Stimulated activated CD8-positive, alpha-beta memory T cell treated with anti-CD3 and anti-CD28 coated beads, Interleukin-2, amount 100 ng/mL, for 1 hour (primary cell): Measurements from ENCODE around the gene IRX3.
"Not testable (repeated sequence)": the region's sequence is repeated elsewhere in the genome, so short reads cannot be mapped to it uniquely, and the experiment has no call there.

Source experiments
- DNase-seq, 2 donors: peaks; one replicate each; pipeline ENCODE4 v3.0.0-alpha.2; 2020; ENCODE audit warnings: low read depth in 2 of 2

The IRX3 gene

DNA sequence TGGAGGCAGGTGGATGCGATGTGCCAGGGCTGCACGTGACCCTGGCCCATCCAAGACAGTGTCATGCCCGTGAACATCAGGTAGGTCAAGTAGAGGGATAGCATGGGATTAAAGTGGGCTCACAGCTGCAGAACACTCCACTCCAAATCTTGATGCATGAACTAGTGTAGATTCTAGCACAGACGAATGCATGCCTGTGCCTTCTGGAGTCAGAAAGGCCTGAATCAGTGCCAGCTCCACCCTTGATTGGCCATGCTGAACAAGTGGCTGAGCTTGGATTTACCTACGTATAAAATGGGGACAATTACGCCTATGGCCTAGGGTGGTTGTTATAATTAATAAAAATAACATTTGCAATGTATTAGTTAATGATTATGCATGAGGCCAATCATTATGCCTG lies 10.6 kb downstream of the IRX3 start:
- DNase-seq = no peak

DNA sequence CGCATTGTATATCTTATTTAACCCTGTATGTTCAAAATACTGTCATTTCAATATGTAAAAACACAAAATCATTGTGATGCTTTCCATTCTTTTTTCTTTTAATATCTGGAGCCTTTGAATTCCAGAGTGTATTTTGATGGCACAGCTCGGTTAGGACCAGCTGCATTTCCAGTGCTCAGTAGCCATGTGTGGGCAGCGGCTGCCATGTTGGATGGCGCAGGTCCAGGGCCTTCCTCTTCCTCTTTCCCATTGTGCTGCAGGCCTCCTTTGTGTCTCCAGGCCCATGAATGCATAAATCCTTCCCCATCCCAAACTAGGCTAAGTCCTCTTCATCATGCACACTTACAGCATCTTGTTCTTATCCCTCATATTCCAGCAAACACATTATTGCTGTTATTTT lies 13.0 kb downstream of the IRX3 start:
- DNase-seq = no peak

DNA sequence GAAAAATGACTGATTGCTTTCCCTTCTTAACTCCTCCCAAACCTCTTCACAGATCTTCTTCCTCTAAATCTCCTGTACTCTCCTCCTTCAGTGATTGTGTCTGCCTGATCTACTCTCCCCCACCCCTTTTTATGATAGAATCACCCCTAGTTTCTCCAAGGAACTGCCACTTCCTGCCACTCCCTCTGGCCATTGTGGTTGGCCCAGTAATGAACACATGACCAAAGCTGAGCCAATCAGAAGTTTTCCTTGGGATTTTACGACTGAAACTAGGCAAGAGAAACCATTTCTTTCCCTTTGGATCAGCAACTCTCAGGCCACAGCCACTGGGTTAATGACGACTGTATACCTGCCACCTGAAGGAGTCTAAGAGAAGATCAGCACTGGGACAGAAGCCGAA lies 15.9 kb downstream of the IRX3 start:
- no peak for DNase-seq

GRCh38 chr16:54269461-54269860 lies 17.1 kb downstream of the IRX3 start:
- no peak for DNase-seq

- DNase-seq = no peak
Observed at GRCh38 chr16:54268766-54269165, 17.8 kb downstream of the IRX3 start.

DNA sequence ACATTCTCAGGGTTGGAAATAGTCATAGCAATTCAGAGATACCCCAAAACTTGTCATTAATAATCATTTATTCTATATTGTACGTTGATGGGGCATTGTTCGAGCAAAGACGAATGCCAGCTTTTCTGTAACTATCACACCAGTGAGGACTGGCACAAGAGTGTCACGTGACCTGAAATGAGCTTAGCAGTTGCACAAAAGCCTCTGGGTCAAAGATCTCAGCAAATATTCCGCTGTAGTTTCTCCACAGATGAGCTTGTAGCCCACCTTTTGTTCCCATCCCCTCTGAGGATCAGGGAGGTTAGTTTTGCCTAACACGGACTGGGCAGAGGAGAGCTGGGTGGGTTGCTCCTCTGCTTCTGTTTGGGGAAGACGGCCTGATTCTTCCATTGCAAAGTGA lies 18.2 kb downstream of the IRX3 start:
- DNase-seq = no peak

DNA sequence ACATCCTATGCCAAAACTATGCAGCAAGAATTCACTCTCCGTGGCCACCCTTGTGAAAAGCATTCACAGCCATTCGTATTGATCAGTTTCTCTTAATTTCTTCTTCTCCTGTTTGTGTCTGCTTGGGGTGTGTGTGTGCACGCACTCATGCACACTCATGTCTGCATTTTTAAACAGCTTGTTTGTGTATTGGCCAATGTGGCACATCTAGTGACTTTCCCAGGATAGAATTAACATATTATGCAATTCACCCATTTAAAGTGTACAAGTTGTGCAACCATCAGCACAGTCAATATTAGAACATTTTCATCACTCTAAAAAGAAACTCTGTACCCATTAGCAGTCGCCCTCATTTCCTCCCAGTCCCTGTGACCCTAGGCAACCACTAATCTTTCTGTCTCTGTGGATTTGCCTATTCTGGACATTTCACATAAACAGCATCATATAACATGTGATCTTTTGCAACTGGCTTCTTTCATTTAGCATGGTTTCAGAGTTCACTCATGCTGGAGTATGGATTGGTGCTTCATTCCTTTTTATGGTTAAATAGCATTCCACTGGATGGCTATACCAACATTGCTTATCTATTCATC lies 20.1 kb downstream of the IRX3 start:
- no peak for DNase-seq

DNA sequence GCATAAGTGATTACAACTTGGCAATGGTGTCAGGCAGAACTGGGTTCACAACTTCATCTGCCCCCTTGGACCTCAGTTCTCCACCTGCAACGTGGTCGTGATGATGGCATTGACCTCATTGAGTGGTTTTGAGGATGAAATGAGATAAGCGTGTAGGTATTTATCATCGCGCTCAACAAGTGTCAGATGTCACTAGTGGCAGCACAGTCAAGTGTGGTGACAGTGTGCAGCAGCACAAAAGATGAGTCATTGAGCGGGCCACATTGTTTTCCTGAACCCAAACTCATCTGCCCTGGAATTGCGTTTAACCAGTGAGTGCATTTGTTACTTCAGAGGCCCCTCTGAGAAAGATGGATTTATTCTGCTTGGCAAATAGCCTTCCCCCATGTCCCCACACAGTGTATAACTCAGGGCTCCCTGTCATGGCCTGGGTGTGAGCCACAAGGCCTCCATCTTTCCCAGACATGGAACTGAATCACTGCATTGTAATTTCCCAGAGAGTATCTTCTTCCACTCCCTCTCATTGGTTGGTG lies 20.9 kb downstream of the IRX3 start:
- no peak for DNase-seq

DNA sequence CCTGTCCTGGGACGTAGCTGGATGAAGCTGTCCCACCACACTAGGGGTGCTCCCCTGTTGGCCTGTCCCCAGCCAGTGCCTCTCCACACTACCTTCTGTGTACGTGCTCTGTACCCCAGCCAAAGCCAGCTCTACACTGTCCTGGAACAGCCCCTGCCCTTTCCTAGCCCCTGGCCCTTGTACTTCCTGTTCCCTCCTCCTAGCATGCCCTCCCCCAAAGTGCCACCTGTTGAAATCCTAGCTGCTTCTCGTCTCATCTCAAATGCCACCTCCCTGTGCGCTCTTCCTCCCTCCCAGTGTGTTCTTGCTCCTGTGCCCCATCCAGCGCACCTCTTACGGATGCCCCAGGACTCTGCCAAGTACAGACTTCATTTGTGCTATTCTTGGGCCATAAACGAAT lies 33.5 kb downstream of the IRX3 start:
- no peak for DNase-seq

DNA sequence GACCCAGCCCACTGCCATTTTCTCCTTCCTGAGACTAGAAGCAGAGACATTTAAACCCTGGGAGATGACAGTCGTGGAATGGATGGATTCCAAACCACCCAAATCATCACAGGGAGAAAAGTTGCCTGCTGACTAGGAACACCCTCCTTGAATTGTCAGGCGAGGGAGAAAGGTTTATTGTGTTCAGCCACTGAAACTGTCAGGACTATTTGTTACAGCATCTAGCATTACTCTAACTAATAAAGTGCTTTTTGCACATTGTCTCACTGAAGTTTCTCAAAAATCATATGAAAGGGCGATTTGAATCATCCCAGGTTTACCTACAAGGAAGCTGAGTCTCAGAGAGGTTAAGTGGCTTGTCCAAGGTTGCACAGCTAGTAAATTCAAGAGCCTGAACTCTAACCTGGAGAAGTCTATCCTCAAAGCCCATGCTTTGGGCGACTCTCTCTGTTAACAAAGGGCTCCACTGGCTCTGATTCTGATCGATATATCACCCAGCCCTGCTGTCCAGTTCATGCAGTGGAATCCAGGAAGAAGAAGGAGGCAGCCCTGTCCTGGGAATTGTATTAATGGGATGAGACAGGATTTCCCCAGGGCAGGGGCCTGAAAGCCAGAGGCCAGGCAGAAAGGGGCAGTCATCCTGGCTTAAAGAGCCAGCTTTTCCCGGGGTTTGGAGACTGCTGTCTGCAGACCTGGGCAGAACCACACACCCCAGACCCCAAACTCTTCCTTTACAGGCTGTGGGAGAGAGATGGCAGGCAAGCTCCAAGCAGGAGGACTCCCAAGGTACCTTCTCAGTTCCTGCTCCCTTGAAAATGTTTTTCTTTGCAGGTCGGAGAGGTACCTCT lies 37.5 kb downstream of the IRX3 start:
- DNase-seq = no peak

DNA sequence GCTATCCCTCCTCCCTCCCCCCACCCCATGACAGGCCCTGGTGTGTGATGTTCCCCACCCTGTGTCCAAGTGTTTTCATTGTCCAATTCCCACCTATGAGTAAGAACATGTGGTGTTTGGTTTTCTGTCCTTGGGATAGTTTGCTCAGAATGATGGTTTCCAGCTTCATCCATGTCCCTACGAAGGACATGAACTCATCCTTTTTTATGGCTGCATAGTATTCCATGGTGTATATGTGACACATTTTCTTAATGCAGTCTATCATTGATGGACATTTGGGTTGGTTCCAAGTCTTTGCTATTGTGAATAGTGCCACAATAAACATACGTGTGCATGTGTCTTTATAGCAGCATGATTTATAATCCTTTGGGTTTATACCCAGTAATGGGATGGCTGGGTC lies 38.9 kb downstream of the IRX3 start:
- DNase-seq = not testable (repeated sequence)

DNA sequence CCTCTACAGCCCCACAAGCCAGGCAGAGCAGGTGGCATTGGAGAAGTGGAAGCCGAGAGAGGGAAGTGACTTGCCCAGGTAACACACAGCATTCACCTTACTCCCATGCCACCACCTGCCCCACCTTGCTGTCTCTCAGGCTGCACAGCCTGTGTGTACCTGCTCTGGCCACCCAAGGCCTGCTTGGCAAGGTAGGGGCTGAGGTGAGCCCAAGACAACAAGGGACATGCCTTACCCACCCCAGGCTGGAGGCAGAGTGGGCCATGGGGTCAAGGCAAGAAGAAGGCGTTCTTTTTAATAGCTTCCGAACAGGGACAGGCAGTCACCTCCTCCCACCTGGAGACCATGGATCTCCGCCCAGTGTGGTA lies 40.1 kb downstream of the IRX3 start:
- no peak for DNase-seq

- no peak for DNase-seq
Observed at GRCh38 chr16:54245788-54246453, 40.7 kb downstream of the IRX3 start.

DNA sequence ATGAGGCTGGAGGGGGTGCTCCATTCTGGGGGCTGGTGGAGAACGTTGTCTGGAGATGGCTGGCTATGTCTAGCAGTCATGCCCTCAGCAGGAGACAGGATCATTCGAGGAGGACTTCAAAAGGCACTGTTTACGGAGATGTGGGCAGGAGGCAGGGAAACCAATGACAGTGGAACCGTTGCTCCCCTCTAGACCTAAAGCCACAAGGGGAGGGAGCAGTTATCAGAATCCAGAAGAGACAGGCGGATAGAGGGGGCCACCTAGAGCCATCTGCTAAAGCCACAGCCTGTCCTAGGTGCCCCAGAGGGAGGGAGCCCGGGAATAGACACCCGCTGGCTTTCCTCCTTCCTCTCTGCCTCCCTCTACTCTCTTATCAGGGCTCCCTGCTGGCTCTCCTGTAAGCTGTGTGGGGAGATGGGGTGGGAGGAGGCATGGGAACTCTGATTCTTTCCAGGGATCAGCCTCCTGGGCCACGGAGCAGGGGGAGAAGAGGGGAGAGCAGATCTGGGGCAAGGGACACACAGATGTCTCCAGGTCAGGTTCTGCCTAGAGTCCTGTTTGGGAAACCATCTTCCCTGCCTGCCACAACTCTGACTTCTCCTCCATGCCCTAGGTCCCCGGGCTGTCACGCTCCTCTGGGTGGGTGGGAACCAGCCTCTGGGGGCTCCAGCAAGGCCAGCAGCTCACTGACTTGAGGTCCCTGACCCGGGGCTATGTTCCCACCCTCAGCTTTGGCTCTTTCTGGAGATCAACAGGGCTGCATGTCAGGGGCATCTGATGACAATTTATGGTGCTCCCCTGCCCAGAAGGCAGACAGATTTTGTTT lies 42.3 kb downstream of the IRX3 start:
- no peak for DNase-seq

GRCh38 chr16:54243202-54243601 lies 43.4 kb downstream of the IRX3 start:
- no peak for DNase-seq

GRCh38 chr16:54242199-54242598 lies 44.4 kb downstream of the IRX3 start:
- no peak for DNase-seq

GRCh38 chr16:54241525-54241924 lies 45.1 kb downstream of the IRX3 start:
- DNase-seq = no peak

GRCh38 chr16:54240271-54241129 lies 46.1 kb downstream of the IRX3 start:
- DNase-seq = no peak

DNA sequence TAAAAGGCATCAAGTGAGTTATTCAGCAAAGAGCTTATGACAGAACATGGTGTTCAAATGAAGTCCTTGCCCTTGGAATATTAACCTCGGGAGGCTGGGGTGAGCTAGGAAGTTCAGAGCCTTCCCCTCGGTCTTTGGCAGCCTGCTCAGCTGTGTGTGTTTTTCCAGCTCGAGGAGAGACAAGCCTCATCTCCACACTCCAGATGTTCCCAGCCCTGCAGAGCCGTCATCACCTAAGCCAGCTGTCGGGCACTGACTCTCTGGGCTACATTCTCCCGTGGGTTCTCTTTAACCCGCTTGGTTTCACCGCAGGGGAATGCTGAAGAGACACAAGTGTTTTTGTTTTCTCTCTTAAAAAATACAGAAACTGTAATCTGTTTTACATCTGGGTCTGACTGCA lies 47.1 kb downstream of the IRX3 start:
- DNase-seq = no peak

GRCh38 chr16:54236773-54237172 lies 49.8 kb downstream of the IRX3 start:
- DNase-seq = no peak

GRCh38 chr16:54233615-54234014 lies 53.0 kb downstream of the IRX3 start:
- no peak for DNase-seq
